ENCODE measurements around the gene C9orf40.
A peak's percentile ranks its signal among the peaks of the same experiment; 100 is the strongest.

C9orf40 gene

GRCh38 chr9:74952201-74953151, at the start of gene C9orf40:
TSS of gene C9orf40 (minus strand) at chr9:74952912. CDS start at chr9:74952611, 301 bp downstream.
- peak; percentile 94 for DNase-seq

- DNase-seq = peak; percentile 88
Observed at GRCh38 chr9:75001719-75002421, 49.2 kb upstream of the C9orf40 start.

GRCh38 chr9:75000835-75001234, 48.1 kb upstream of the C9orf40 start:
- DNase-seq = no peak

GRCh38 chr9:74985041-74985440, 32.3 kb upstream of the C9orf40 start:
- no peak for DNase-seq

- no peak for DNase-seq
Observed at GRCh38 chr9:74983709-74984108, 31.0 kb upstream of the C9orf40 start.

GRCh38 chr9:74979844-74980243, 27.1 kb upstream of the C9orf40 start:
- no peak for DNase-seq

- no peak for DNase-seq
Observed at GRCh38 chr9:74977287-74977686, 24.6 kb upstream of the C9orf40 start.

GRCh38 chr9:74975538-74975937, 22.8 kb upstream of the C9orf40 start:
- no peak for DNase-seq

- DNase-seq = no peak
Observed at GRCh38 chr9:74974558-74974957, 21.8 kb upstream of the C9orf40 start.

- DNase-seq = no peak
Observed at GRCh38 chr9:74973714-74974113, 21.0 kb upstream of the C9orf40 start.

- DNase-seq = no peak
Observed at GRCh38 chr9:74963056-74963455, 10.3 kb upstream of the C9orf40 start.

GRCh38 chr9:74961496-74961895, 8.8 kb upstream of the C9orf40 start:
- no peak for DNase-seq

GRCh38 chr9:74960561-74960960, 7.8 kb upstream of the C9orf40 start:
- DNase-seq = peak; percentile 11

- DNase-seq = no peak
Observed at GRCh38 chr9:74958587-74958986, 5.9 kb upstream of the C9orf40 start.

- no peak for DNase-seq
Observed at GRCh38 chr9:74953235-74953751, 581 bp upstream of the C9orf40 start.

GRCh38 chr9:74951725-74952151, 974 bp downstream of the C9orf40 start:
- DNase-seq = peak; percentile 63

- no peak for DNase-seq
Observed at GRCh38 chr9:74951107-74951720, 1.5 kb downstream of the C9orf40 start.

- no peak for DNase-seq
Observed at GRCh38 chr9:74949859-74950855, 2.6 kb downstream of the C9orf40 start.

GRCh38 chr9:74948937-74949336, 3.8 kb downstream of the C9orf40 start:
- DNase-seq = no peak

- no peak for DNase-seq
Observed at GRCh38 chr9:74946686-74947085, 6.0 kb downstream of the C9orf40 start.

GRCh38 chr9:74942801-74943200, 9.9 kb downstream of the C9orf40 start:
- peak; percentile 33 for DNase-seq

GRCh38 chr9:74940600-74940999, 12.1 kb downstream of the C9orf40 start:
- DNase-seq = no peak
